Left colon (tissue), 2 donors: Measurements from ENCODE around the gene C2. TPM values are rescaled to one million over a fixed set of nuclear protein-coding genes. Genes with fewer than 3 reads are reported as not detected.

Experiments
- microRNA-seq, 2 donors: library from miRNA; unstranded; fragments of <30 nt; microRNA quantifications; one replicate each; pipeline versions ENCODE4 v1.1.0 to v1.2.0, GENCODE V29; 2020
- total RNA-seq, 2 donors: library from RNA; stranded (reverse); fragmentation: NEBNext Ultra II Directional; extraction: Animal tissue kit (Norgen Biotek cat#: 25700); gene quantifications; one replicate each; pipeline ENCODE4 v1.2.1, GENCODE V29; 2021
- donor health status: DM: no; HTN: no; CAD: no.
- donor health status: DM: yes; HTN: yes; CAD: no.

Gene C2
- total RNA-seq, 2 donors from 2014 or later: 6.1 to 18.2 TPM

Small RNA genes within 50 kb of the gene (microRNA-seq; reads per million reads assigned to microRNA genes)
- 0 to 1.4 reads per million in 2 donors for gene MIR1236

Other genes with a start within 250 kb of the C2 start
- gene LY6G5C, start 246.7 kb upstream of the C2 start, total RNA-seq: 1 to 10 TPM; 1.6 to 2.5 TPM
- 10 to 100 TPM; 51.5 to 53.9 TPM for gene ABHD16A, start 224.4 kb upstream of the C2 start, total RNA-seq
- not detected for gene LY6G6F, start 220.9 kb upstream of the C2 start, total RNA-seq
- gene LY6G6D, start 212.4 kb upstream of the C2 start, total RNA-seq: not detected
- gene LY6G6C, start 206.0 kb upstream of the C2 start, total RNA-seq: not detected
- under 1 TPM in 1 of 2 donors, not detected in 1; 0.20 TPM for gene MPIG6B, start 204.3 kb upstream of the C2 start, total RNA-seq
- 100 to 1,000 TPM in 1 of 2 donors, 10 to 100 TPM in 1; 84.2 to 139 TPM for gene DDAH2, start 198.4 kb upstream of the C2 start, total RNA-seq
- gene CLIC1, start 191.2 kb upstream of the C2 start, total RNA-seq: 100 to 1,000 TPM; 502 to 513 TPM
- 10 to 100 TPM; 18.7 to 26.9 TPM for gene MSH5, start 187.7 kb upstream of the C2 start, total RNA-seq
- gene SAPCD1, start 165.1 kb upstream of the C2 start, total RNA-seq: 1 to 10 TPM; 3.2 to 3.9 TPM
- 10 to 100 TPM; 11.4 to 11.8 TPM for gene VWA7, start 150.4 kb upstream of the C2 start, total RNA-seq
- gene VARS1, start 132.0 kb upstream of the C2 start, total RNA-seq: 10 to 100 TPM; 35.3 to 58.1 TPM
- gene LSM2, start 120.8 kb upstream of the C2 start, total RNA-seq: 10 to 100 TPM; 33.0 to 33.5 TPM
- gene HSPA1L, start 112.4 kb upstream of the C2 start, total RNA-seq: 1 to 10 TPM in 1 of 2 donors, under 1 TPM in 1; 0.89 to 1.1 TPM
- 100 to 1,000 TPM; 124 to 136 TPM for gene HSPA1A, start 112.2 kb upstream of the C2 start, total RNA-seq
- 100 to 1,000 TPM; 252 to 296 TPM for gene HSPA1B, start 100.0 kb upstream of the C2 start, total RNA-seq
- 10 to 100 TPM; 33.1 to 63.5 TPM for gene NEU1, start 64.9 kb upstream of the C2 start, total RNA-seq
- gene SLC44A4, start 48.7 kb upstream of the C2 start, total RNA-seq: 100 to 1,000 TPM; 763 to 988 TPM
- gene EHMT2, start 30.0 kb upstream of the C2 start, total RNA-seq: 10 to 100 TPM; 28.0 to 30.5 TPM
- gene ZBTB12, start 25.6 kb upstream of the C2 start, total RNA-seq: 1 to 10 TPM; 2.7 to 2.9 TPM
- 10 to 100 TPM; 22.2 to 58.8 TPM for gene CFB, start 18.4 kb downstream of the C2 start, total RNA-seq
- 10 to 100 TPM; 47.9 to 51.3 TPM for gene NELFE, start 31.3 kb downstream of the C2 start, total RNA-seq
- 10 to 100 TPM; 55.4 to 70.8 TPM for gene SKIC2, start 31.5 kb downstream of the C2 start, total RNA-seq
- gene DXO, start 44.4 kb downstream of the C2 start, total RNA-seq: 10 to 100 TPM; 14.4 to 15.8 TPM
- gene C4A, start 54.3 kb downstream of the C2 start, total RNA-seq: 10 to 100 TPM in 1 of 2 donors, 1 to 10 TPM in 1; 4.1 to 40.0 TPM
- gene C4B, start 87.1 kb downstream of the C2 start, total RNA-seq: 10 to 100 TPM in 1 of 2 donors, 1 to 10 TPM in 1; 3.8 to 31.2 TPM
- under 1 TPM in 1 of 2 donors, not detected in 1; 0.15 TPM for gene CYP21A2, start 110.7 kb downstream of the C2 start, total RNA-seq
- 10 to 100 TPM; 19.4 to 35.9 TPM for gene TNXB, start 181.6 kb downstream of the C2 start, total RNA-seq
- gene ATF6B, start 200.5 kb downstream of the C2 start, total RNA-seq: 100 to 1,000 TPM in 1 of 2 donors, 10 to 100 TPM in 1; 83.7 to 111 TPM
- 1 to 10 TPM; 4.6 to 4.9 TPM for gene FKBPL, start 202.6 kb downstream of the C2 start, total RNA-seq
- gene PRRT1, start 224.2 kb downstream of the C2 start, total RNA-seq: 1 to 10 TPM; 1.0 to 2.0 TPM
- gene PPT2, start 226.4 kb downstream of the C2 start, total RNA-seq: 10 to 100 TPM; 18.8 to 19.9 TPM
- gene EGFL8, start 236.9 kb downstream of the C2 start, total RNA-seq: 10 to 100 TPM; 13.7 to 19.9 TPM
- gene AGPAT1, start 248.4 kb downstream of the C2 start, total RNA-seq: 10 to 100 TPM; 44.4 to 55.0 TPM